ENCODE data around the gene PEX7. TPM values are rescaled to one million over a fixed set of nuclear protein-coding genes. Genes with fewer than 3 reads are reported as not detected.
"Not testable (repeated sequence)": the region's sequence is repeated elsewhere in the genome, so short reads cannot be mapped to it uniquely, and the experiment has no call there.

The PEX7 gene
- total and polyA plus RNA-seq, 10 of the 15 experiments (the other 5 are each of a cell fraction or from before 2014, with no cell fraction given), result 0.58 to 12.4 (median 8.8) TPM

DNA sequence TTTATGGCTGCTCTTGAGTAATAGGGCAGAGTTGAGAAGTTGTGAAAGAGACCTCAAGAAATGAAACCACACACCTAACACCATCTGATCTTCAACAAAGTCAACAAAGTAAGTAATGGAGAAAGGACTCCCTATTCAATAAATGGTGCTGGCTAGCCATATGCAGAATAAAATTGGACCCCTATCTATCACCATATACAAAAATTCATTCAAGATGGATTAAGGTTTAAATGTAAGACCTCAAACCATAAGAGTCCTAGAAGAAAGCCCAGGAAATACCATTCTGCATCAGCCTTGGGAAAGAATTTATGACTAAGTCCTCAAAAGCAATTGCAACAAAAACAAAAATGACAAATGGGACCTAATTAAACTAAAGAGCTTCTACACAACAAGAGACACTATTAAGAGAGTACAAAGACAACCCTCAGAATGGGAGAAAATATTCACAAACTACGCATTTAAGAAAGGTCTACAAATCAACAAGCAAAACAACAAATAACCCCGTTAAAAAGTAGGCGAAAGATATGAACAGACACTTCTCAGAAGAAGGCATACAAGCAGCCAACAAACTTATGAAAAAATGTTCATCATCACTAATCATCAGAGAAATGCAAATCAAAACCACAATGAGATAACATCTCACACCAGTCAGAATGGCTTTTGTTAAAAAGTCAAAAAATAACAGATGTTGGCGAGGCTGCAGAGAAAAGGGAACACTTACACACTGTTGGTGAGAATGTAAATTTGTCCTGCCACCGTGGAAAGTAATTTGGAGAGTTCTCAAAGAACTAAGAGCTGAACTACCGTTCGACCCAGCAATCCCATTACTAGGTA, 34.1 kb upstream of the PEX7 start (continued):
- no peak for TF ChIP-seq CREM (IDR thresholded peaks at IDR 0.05; ENCODE audit: low read depth)
- TF ChIP-seq BACH1 (IDR thresholded peaks at IDR 0.05; ENCODE audit: borderline replicate concordance), result no peak
- TF ChIP-seq ETV6 (conservative IDR thresholded peaks at IDR 0.05 in 1 of 2, IDR thresholded peaks at IDR 0.05 in 1 of 2; ENCODE audit: borderline replicate concordance in 1 of 2, low read depth in 1 of 2), result no peak
- TF ChIP-seq SREBF1 (IDR thresholded peaks at IDR 0.05; ENCODE audit: low read length), result no peak
- TF ChIP-seq RELB (IDR thresholded peaks at IDR 0.05; ENCODE audit: low read depth), result peak; percentile 18; the same call in 1 of the 2 replicates

- SMC1A ChIA-PET (ENCODE audit: uncharacterized antibody, unreplicated experiment), result interaction anchor here (0.6 to 13.3 kb wide), 13 partner anchors 10 to 196 kb away, joined by 3 to 446 read pairs (median 7); no protein-coding TSS in a partner anchor
- ATAC-seq; DNase-seq (ENCODE audit: low read depth, low spot score); H2AFZ ChIP-seq (ENCODE audit: control insufficient read depth, low read depth, low read length); FAIRE-seq; H3K27me3 ChIP-seq (replicated peaks in 1 of 2; ENCODE audit: control insufficient read depth in 2 of 2, insufficient read depth in 2 of 2, low read length in 1 of 2); H4K20me1 ChIP-seq (ENCODE audit: control insufficient read depth, insufficient read depth); H3K9me3 ChIP-seq (replicated peaks; ENCODE audit: control insufficient read depth, insufficient read depth, low read length); intact Hi-C loops (cut with micrococcal nuclease; ENCODE audit: unreplicated experiment); BruUV-seq (replicated peaks): not testable (repeated sequence)
- Histone ChIP-seq H3K36me3 (ENCODE audit: control insufficient read depth in 2 of 2, insufficient read depth in 2 of 2, low read length in 1 of 2) (peaks cover 2 to 12% of the 10 kb centered on the region in 2 experiments; a peak in 3 of 4 replicates), H3K4me3 (peak overlapping the region; percentile 71), H3K4me2 (ENCODE audit: control insufficient read depth, insufficient read depth) (peak overlapping the region; percentile 94), H3K9ac (ENCODE audit: control insufficient read depth, insufficient read depth, low read length) (peak overlapping the region; percentile 90), H3K4me1 (ENCODE audit: control insufficient read depth, insufficient read depth, low read length) (peaks cover 16% of the 10 kb centered on the region), H3K79me2 (ENCODE audit: control insufficient read depth, insufficient read depth, low read length) (peaks cover 91% of the 10 kb centered on the region), H3K27ac (ENCODE audit: control insufficient read depth, insufficient read depth) (peak overlapping the region; percentile 98)
- 93% methylated on average over 3 of the region's 3 CpGs for WGBS (ENCODE audit: insufficient coverage, insufficient replicate concordance, low lambda C conversion rate, missing lambda C conversion rate)
- TF ChIP-seq ATF7 (IDR thresholded peaks at IDR 0.05; ENCODE audit: low read depth) (0 out of 2 replicates have a peak, but pooled peaks have one; percentile 16), POLR2A (IDR thresholded peaks at IDR 0.05; ENCODE audit: low read depth, low read length) (0 out of 2 replicates have a peak, but pooled peaks have one; percentile 31), POLR2AphosphoS5 (IDR thresholded peaks at IDR 0.05; ENCODE audit: low read length) (peak; percentile 61; the same call in 1 of the 2 replicates), ZNF384 (IDR thresholded peaks at IDR 0.05; ENCODE audit: borderline replicate concordance, low read depth, low read length) (peak; percentile 51)
- in situ Hi-C loops (cut with MboI), result loop anchor here (5.0 kb wide), 1 partner anchor 72 kb away; no protein-coding TSS in a partner anchor
- POLR2A ChIA-PET, result interaction anchor here (0.6 to 10.1 kb wide), 11 partner anchors 16 to 1768 kb away, joined by 3 to 265 read pairs (median 7); no protein-coding TSS in a partner anchor
- CTCF ChIA-PET, result interaction anchor here (1.1 to 9.8 kb wide), 10 partner anchors 14 to 145 kb away, joined by 4 to 411 read pairs (median 12); no protein-coding TSS in a partner anchor
- RAD21 ChIA-PET (ENCODE audit: unreplicated experiment), result interaction anchor here (0.6 to 12.6 kb wide), 18 partner anchors 9 to 500 kb away, joined by 3 to 405 read pairs (median 6); partner anchors contain the start of gene BCLAF1
Observed at GRCh38 chr6:136789440-136789839, 33.0 kb upstream of the PEX7 start.
